HUES48 (cell line): ENCODE measurements around the gene FASLG.
"Not testable (repeated sequence)": the region's sequence is repeated elsewhere in the genome, so short reads cannot be mapped to it uniquely, and the experiment has no call there.

ENCODE experiments used
- H3K27ac ChIP-seq: one replicate; pipeline ENCODE4 v1.7.0; 2013; ENCODE audit warnings: low read depth, low read length, inconsistent platforms
- H3K27me3 ChIP-seq: 2 replicates; pipeline ENCODE4 v1.6.1; 2013; ENCODE audit warnings: mild to moderate bottlenecking, low read length; ENCODE audit not compliant: control insufficient read depth, insufficient read depth
- H3K36me3 ChIP-seq: 2 replicates; pipeline ENCODE4 v1.6.1; 2013; ENCODE audit warnings: low read length; ENCODE audit not compliant: control insufficient read depth, insufficient read depth
- H3K4me1 ChIP-seq: 2 replicates; pipeline ENCODE4 v1.6.1; 2013; ENCODE audit warnings: mild to moderate bottlenecking, low read length; ENCODE audit not compliant: control insufficient read depth, insufficient read depth
- H3K4me3 ChIP-seq: 2 replicates; pipeline ENCODE4 v1.5.1; 2013; ENCODE audit warnings: mild to moderate bottlenecking, low read depth, low read length
- H3K9ac ChIP-seq: 2 replicates; pipeline ENCODE4 v1.6.1; 2013; ENCODE audit warnings: mild to moderate bottlenecking, low read depth, low read length, moderate library complexity
- H3K9me3 ChIP-seq: 2 replicates; pipeline ENCODE4 v1.6.1; 2013; ENCODE audit warnings: low read length; ENCODE audit not compliant: control insufficient read depth, insufficient read depth

FASLG gene

DNA sequence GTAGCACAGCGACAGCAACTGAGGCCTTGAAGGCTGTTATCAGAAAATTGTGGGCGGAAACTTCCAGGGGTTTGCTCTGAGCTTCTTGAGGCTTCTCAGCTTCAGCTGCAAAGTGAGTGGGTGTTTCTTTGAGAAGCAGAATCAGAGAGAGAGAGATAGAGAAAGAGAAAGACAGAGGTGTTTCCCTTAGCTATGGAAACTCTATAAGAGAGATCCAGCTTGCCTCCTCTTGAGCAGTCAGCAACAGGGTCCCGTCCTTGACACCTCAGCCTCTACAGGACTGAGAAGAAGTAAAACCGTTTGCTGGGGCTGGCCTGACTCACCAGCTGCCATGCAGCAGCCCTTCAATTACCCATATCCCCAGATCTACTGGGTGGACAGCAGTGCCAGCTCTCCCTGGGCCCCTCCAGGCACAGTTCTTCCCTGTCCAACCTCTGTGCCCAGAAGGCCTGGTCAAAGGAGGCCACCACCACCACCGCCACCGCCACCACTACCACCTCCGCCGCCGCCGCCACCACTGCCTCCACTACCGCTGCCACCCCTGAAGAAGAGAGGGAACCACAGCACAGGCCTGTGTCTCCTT is at the start of gene FASLG:
TSS of gene FASLG (plus strand) at position 233 of the 583 bp plus-strand sequence. CDS start at position 332, 99 bp downstream.
- Histone ChIP-seq H3K27me3 (no peaks in the 10 kb centered on the region), H3K36me3 (no peaks in the 10 kb centered on the region), H3K27ac (no peak within 1 kb of the TSS), H3K4me1 (no peaks in the 10 kb centered on the region), H3K4me3 (no peak within 1 kb of the TSS), H3K9ac (no peak within 1 kb of the TSS), H3K9me3 (no peaks in the 10 kb centered on the region)

GRCh38 chr1:172609528-172609927 is 49.4 kb upstream of the FASLG start:
- no peaks in the 10 kb centered on the region for H3K4me1 ChIP-seq
- no peak overlapping the region for H3K9ac ChIP-seq
- no peak overlapping the region for H3K4me3 ChIP-seq
- H3K27ac ChIP-seq, result no peak overlapping the region
- peaks cover 42% of the 10 kb centered on the region for H3K36me3 ChIP-seq
- H3K9me3 ChIP-seq, result no peaks in the 10 kb centered on the region
- no peaks in the 10 kb centered on the region for H3K27me3 ChIP-seq

DNA sequence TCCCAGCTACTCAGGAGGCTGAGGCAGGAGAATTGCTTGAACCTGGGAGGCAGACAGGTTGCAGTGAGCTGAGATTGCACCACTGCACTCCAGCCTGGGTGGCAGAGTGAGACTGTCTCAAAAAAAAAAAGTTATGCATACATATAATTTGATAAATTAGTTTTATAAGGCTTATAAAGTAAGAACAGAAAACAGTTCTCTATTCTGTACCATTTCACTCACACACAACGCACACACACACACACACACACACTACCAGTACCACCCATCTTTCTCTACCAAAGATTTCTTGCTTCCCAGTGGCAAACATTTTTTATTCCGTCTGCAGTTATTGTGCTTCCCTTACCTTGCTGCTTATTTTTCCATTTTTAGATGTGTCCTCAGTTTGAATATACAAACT is 46.4 kb upstream of the FASLG start:
- no peaks in the 10 kb centered on the region for H3K27me3 ChIP-seq
- peaks cover 15% of the 10 kb centered on the region for H3K9me3 ChIP-seq
- no peak overlapping the region for H3K9ac ChIP-seq
- no peak overlapping the region for H3K27ac ChIP-seq
- H3K36me3 ChIP-seq, result peaks cover 37% of the 10 kb centered on the region
- no peaks in the 10 kb centered on the region for H3K4me1 ChIP-seq
- H3K4me3 ChIP-seq, result no peak overlapping the region

DNA sequence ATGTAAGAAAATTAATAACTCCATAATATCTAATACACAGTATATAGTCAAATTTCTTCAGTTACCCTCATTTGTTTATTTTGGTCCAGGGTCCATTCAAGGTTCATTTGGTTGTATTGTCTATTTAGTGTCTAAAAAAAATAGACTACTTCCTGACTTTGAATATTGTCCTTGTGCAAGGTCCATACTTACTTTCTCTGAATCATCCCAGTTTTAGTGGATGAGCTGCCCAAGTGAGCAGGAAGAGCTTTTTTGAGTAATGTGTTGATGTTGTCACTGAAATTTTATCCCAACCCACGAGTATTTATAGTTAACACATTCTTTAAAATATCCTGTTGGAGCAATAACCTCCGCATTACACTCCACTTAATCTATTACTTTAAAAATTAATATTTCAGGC is 45.6 kb upstream of the FASLG start:
- no peaks in the 10 kb centered on the region for H3K4me1 ChIP-seq
- H3K27me3 ChIP-seq, result no peaks in the 10 kb centered on the region
- H3K9ac ChIP-seq, result no peak overlapping the region
- no peak overlapping the region for H3K4me3 ChIP-seq
- peaks cover 20% of the 10 kb centered on the region for H3K9me3 ChIP-seq
- no peak overlapping the region for H3K27ac ChIP-seq
- H3K36me3 ChIP-seq, result peaks cover 33% of the 10 kb centered on the region

DNA sequence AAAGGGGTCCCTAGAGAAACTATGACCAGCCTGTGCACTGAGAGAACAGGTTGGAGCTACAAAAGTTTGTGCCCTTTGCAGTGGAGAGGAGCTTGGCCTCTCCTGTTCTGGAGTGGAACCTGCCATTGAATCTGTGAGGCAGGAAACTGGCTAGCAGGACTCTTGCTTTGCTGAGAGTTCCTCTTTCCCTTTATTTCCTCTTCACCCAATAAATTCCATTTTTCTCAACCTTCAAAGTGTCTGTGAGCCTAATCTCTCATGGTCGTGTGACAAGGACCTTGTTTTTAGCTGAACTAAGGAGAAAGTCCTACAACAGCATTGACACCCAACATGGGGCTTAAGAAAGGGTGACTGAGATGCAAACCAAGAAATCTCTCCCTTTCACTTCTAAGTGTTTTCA is 42.7 kb upstream of the FASLG start:
- Histone ChIP-seq H3K27me3 (no peaks in the 10 kb centered on the region), H3K9ac (no peak overlapping the region), H3K9me3 (peaks cover 39% of the 10 kb centered on the region), H3K4me3 (no peak overlapping the region), H3K4me1 (no peaks in the 10 kb centered on the region), H3K27ac (no peak overlapping the region), H3K36me3 (peaks cover 6% of the 10 kb centered on the region)

DNA sequence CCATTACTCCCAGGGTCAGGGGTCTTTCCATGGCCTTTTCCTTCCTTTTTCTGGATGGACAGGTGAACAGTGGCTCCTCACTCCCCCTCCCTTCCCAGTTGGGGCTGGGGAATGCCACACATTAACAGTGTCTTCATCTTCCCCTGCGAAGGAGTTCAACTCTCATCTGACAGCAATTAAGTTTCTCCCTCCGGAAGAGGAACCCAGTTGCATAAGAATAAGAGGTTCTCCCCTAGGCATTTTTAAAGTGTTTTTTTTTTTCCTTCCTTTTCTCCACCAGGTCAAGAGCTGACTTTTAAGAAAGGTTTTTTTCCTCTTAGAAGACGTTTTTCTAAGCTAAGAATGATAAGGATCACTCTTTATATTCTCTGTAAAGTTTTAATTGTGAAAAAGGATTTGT is 42.3 kb upstream of the FASLG start:
- Histone ChIP-seq H3K9ac (no peak overlapping the region), H3K36me3 (peaks cover 1% of the 10 kb centered on the region; the same call in 1 of the 2 replicates), H3K27me3 (no peaks in the 10 kb centered on the region), H3K27ac (no peak overlapping the region), H3K9me3 (peaks cover 43% of the 10 kb centered on the region), H3K4me3 (no peak overlapping the region), H3K4me1 (no peaks in the 10 kb centered on the region)

DNA sequence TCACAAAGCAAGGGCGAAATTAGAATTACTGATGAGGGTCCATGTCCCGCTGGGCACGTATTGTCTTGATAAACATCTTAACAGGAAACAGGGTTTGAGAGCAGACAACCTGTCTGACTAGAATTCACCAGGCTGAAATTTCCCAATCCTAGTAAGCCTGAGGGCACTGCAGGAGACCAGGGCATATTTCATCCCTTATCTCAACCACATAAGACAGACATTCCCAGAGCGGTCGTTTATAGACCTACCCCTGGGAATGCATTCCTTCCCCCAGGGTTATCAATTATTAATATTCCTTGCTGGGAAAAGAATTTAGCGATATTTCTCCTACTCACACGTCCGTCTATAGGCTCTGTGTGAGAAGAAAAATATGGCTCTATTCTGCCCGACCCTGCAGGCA is 38.3 kb upstream of the FASLG start:
- H3K4me1 ChIP-seq, H3K27me3 ChIP-seq, H3K4me3 ChIP-seq, H3K9ac ChIP-seq, H3K27ac ChIP-seq, H3K36me3 ChIP-seq: not testable (repeated sequence)
- H3K9me3 ChIP-seq, result peaks cover 43% of the 10 kb centered on the region

DNA sequence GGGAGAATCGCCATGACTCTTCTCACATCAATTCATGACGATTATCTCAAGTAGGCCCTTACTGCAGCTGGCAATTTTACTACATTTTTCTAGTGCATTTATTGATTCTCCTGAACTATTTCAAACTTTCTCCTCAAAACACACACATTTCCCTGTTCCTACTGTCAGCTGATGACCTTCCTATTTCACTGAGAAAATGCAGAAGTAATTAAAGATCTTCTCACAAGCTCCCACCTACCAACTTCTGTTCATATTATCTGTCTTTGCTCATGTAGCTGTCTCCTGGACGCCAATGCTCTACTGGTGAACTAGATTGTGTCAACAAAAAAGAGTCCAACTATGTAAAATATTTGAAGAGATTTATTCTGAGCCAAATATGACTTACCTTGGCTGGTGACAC is 36.4 kb upstream of the FASLG start:
- H3K27me3 ChIP-seq, result no peaks in the 10 kb centered on the region
- H3K36me3 ChIP-seq, result no peaks in the 10 kb centered on the region
- H3K4me3 ChIP-seq, result no peak overlapping the region
- no peak overlapping the region for H3K9ac ChIP-seq
- H3K9me3 ChIP-seq, result peaks cover 27% of the 10 kb centered on the region
- H3K4me1 ChIP-seq, result no peaks in the 10 kb centered on the region
- no peak overlapping the region for H3K27ac ChIP-seq

- no peak overlapping the region for H3K27ac ChIP-seq
Measured at GRCh38 chr1:172623748-172624147, 35.2 kb upstream of the FASLG start.

DNA sequence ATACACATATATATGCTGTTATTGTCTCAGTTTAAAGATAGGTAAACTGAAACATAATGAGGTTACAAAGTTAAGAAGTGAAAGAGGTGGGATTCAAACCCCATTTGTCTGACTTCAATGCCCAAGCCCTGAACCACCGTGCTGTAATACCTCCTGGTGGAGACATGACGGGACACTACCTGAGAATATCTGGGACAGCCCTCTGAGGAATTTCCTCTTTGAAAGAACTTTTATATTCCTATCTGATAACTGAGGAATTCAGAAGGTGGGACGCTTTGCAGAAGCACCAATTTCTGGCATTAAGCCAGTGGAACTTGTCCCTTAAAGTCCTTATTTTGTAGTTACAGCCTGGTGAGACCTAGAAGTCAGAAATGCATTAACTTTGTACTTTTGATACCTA is 32.1 kb upstream of the FASLG start:
- no peaks in the 10 kb centered on the region for H3K4me1 ChIP-seq
- H3K9ac ChIP-seq, result no peak overlapping the region
- H3K27me3 ChIP-seq, result no peaks in the 10 kb centered on the region
- no peak overlapping the region for H3K27ac ChIP-seq
- H3K36me3 ChIP-seq, result no peaks in the 10 kb centered on the region
- peaks cover 3% of the 10 kb centered on the region; the same call in 1 of the 2 replicates for H3K9me3 ChIP-seq
- no peak overlapping the region for H3K4me3 ChIP-seq

More at GRCh38 chr1:172623748-172624147, 35.2 kb upstream of the FASLG start:
- H3K9ac ChIP-seq, result no peak overlapping the region
- H3K4me1 ChIP-seq, result no peaks in the 10 kb centered on the region
- peaks cover 18% of the 10 kb centered on the region for H3K9me3 ChIP-seq
- no peaks in the 10 kb centered on the region for H3K27me3 ChIP-seq
- no peaks in the 10 kb centered on the region for H3K36me3 ChIP-seq
- no peak overlapping the region for H3K4me3 ChIP-seq

- Histone ChIP-seq H3K9ac (no peak overlapping the region), H3K4me1 (no peaks in the 10 kb centered on the region), H3K9me3 (peaks cover 8% of the 10 kb centered on the region; the same call in 1 of the 2 replicates), H3K27ac (no peak overlapping the region), H3K4me3 (no peak overlapping the region), H3K27me3 (no peaks in the 10 kb centered on the region), H3K36me3 (no peaks in the 10 kb centered on the region)
Measured at GRCh38 chr1:172627702-172628101, 31.2 kb upstream of the FASLG start.
